ENCODE results near the gene IL17RD. TPM values are rescaled to one million over a fixed set of nuclear protein-coding genes. Genes with fewer than 3 reads are reported as not detected.

The IL17RD gene
- total RNA-seq, 4 donors from 2014 or later = 0.52 to 1.4 (median 0.90) TPM

DNA sequence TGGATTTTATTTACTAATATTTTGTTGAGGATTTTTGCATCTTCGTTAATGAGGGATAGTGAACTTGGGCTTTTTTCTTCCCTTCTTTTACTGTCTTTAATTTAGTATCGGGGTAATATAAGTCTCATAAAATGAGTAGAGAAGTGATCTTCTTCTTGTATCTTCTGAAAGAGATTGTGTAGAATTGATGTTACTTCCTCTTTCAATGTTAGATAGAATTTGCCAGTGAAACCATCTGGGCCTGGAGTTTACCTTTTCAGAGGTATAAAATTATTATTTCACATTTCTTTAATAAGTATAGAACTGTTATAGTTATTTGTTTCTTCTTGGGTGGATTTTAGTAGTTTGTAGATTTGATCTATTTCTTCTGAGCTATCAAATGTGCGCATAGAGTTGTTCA, 26.9 kb upstream of the IL17RD start:
- Histone ChIP-seq H3K9me3 (no peaks in the 10 kb centered on the region), H3K27me3 (peaks cover 0 to 4% (median 0%) of the 10 kb centered on the region in 3 donors), H3K27ac (no peak overlapping the region), H3K4me3 (no peak overlapping the region), H3K4me1 (no peaks in the 10 kb centered on the region), H3K36me3 (no peaks in the 10 kb centered on the region)
- intact Hi-C loops (cut with DNase I; ENCODE audit: low total_unique reads) (no loop called here), in situ Hi-C loops (cut with MboI; ENCODE audit: low sequenced_read_pairs in 4 of 4) (no loop called here)
- DNase-seq (no peak), ATAC-seq (no peak)
- TF ChIP-seq, protein P1, sequence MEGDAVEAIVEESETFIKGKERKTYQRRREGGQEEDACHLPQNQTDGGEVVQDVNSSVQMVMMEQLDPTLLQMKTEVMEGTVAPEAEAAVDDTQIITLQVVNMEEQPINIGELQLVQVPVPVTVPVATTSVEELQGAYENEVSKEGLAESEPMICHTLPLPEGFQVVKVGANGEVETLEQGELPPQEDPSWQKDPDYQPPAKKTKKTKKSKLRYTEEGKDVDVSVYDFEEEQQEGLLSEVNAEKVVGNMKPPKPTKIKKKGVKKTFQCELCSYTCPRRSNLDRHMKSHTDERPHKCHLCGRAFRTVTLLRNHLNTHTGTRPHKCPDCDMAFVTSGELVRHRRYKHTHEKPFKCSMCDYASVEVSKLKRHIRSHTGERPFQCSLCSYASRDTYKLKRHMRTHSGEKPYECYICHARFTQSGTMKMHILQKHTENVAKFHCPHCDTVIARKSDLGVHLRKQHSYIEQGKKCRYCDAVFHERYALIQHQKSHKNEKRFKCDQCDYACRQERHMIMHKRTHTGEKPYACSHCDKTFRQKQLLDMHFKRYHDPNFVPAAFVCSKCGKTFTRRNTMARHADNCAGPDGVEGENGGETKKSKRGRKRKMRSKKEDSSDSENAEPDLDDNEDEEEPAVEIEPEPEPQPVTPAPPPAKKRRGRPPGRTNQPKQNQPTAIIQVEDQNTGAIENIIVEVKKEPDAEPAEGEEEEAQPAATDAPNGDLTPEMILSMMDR (IDR thresholded peaks at IDR 0.05 in 4 of 5, conservative IDR thresholded peaks at IDR 0.05 in 1 of 5) = no peak
- TF ChIP-seq POLR2A (IDR thresholded peaks at IDR 0.05) = no peak

DNA sequence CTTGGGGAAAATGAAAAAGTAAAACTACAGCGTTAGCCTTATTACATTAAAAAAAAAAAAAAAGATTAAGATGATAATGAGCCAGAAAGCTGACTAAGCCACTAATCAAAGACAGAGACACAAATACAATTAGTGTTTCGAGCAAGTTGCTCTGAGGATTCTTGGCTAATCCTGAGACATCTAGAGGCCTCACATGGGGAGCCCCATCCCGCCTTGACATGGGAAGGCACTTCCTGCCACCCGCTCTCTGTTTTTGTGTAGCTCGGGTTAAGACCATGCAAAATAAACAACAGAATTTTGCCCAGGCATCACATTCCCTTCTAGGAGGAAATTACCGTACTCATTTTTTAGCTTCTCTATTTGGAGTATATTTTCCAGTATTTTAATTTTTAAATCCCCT, 19.4 kb upstream of the IL17RD start:
- intact Hi-C loops (cut with DNase I; ENCODE audit: low total_unique reads) = no loop called here
- no peaks in the 10 kb centered on the region for H3K36me3 ChIP-seq
- in situ Hi-C loops (cut with MboI; ENCODE audit: low sequenced_read_pairs in 4 of 4) = no loop called here
- H3K27ac ChIP-seq = no peak overlapping the region
- H3K4me1 ChIP-seq = no peaks in the 10 kb centered on the region
- no peaks in the 10 kb centered on the region for H3K9me3 ChIP-seq
- H3K27me3 ChIP-seq = no peaks in the 10 kb centered on the region
- TF ChIP-seq, protein P1 (IDR thresholded peaks at IDR 0.05 in 4 of 5, conservative IDR thresholded peaks at IDR 0.05 in 1 of 5) = no peak
- no peak for TF ChIP-seq POLR2A (IDR thresholded peaks at IDR 0.05)
- DNase-seq (no peak), ATAC-seq (no peak)
- H3K4me3 ChIP-seq = no peak overlapping the region

DNA sequence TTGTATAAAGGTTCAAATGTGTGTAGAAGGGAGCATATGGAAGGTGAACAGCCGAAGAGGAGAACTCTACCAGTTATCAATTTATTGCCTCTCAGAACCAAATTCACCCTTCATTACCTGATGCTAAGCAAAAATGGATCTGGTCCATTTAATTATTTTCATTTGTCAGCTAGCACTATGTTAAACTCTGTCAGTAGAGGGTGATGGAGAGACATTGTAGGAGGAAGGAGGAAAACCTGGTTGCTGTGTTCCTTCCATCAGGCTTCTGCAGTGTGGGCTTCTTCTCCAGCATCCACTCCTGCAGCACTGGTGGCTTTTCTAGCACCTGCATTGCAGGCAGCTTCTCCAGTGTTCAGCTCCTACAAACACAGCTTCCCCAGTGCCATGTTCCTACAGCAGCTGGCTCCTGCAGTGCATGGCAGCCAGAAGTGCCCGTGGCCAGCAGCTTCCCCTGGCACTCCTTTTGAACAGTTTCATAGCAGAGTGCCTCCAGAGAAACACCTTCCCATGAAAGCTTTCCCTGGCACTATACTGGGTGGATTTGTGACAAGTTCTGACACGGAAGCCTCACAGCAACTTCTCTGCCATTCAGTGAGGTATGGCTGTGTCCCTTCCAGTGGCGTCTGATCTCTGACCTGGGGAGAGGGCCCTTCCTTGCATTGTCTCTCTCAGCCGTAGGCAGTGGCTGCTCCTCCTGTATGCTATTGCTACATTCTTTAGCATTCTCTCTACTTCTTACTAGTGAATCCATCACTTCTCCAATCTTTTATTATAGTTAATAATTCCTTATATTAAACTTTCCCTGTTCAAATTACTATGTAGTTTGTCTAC, 14.6 kb upstream of the IL17RD start:
- Histone ChIP-seq H3K4me3 (no peak overlapping the region), H3K4me1 (no peaks in the 10 kb centered on the region), H3K27me3 (no peaks in the 10 kb centered on the region), H3K27ac (no peak overlapping the region), H3K9me3 (no peaks in the 10 kb centered on the region), H3K36me3 (no peaks in the 10 kb centered on the region)
- intact Hi-C loops (cut with DNase I; ENCODE audit: low total_unique reads) (no loop called here), in situ Hi-C loops (cut with MboI; ENCODE audit: low sequenced_read_pairs in 4 of 4) (loop anchor here in 1 of 4 donors (10.0 kb wide), 1 partner anchor 255 kb away; no protein-coding TSS in a partner anchor)
- ATAC-seq = no peak
- DNase-seq = no peak
- TF ChIP-seq, protein P1 (IDR thresholded peaks at IDR 0.05 in 4 of 5, conservative IDR thresholded peaks at IDR 0.05 in 1 of 5) = no peak
- no peak for TF ChIP-seq POLR2A (IDR thresholded peaks at IDR 0.05)

DNA sequence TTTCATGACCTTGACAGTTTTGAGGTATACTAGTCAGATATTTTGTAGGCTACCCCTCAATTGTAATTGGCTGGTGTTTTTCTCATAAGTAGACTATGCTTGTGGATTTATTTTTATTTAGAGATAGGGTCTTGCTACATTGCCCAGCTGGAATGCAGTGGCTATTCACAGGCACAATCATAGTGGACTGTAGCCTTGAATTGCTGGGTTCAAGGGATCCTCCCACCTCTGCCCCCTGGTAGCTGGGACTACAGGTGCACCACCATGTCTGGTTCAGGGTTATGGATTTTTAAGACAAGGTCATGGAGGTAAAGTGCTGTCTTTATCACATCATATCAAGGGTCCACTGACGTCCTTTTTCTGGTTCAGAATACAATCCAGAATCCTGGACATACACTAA, 10.9 kb upstream of the IL17RD start:
- intact Hi-C loops (cut with DNase I; ENCODE audit: low total_unique reads) = no loop called here
- Histone ChIP-seq H3K4me3 (no peak overlapping the region), H3K9me3 (no peaks in the 10 kb centered on the region), H3K27me3 (no peaks in the 10 kb centered on the region), H3K36me3 (no peaks in the 10 kb centered on the region), H3K4me1 (no peaks in the 10 kb centered on the region), H3K27ac (no peak overlapping the region)
- no peak for ATAC-seq
- TF ChIP-seq, protein P1 (IDR thresholded peaks at IDR 0.05 in 4 of 5, conservative IDR thresholded peaks at IDR 0.05 in 1 of 5) = no peak
- no peak for TF ChIP-seq POLR2A (IDR thresholded peaks at IDR 0.05)
- no peak for DNase-seq
- in situ Hi-C loops (cut with MboI; ENCODE audit: low sequenced_read_pairs in 4 of 4) = loop anchor here in 1 of 4 donors (10.0 kb wide), 1 partner anchor 259 kb away; no protein-coding TSS in a partner anchor

Measured in gastrocnemius medialis (tissue), 4 donors.